Thyroid gland (tissue), 4 donors: ENCODE measurements around the gene CILP2. TPM values are rescaled to one million over a fixed set of nuclear protein-coding genes. Genes with fewer than 3 reads are reported as not detected.

Source experiments
- DNase-seq, 2 donors: peaks; one replicate each; pipeline ENCODE4 v3.0.0-alpha.2; 2019
- H3K27ac ChIP-seq, 3 donors: fragments of 200-600 bp; sonication (generic); 1 replicate in 2 of 3; 2 replicates in 1 of 3; pipeline ENCODE4 v1.5.1; 2016 to 2019; ENCODE audit warnings: mild to moderate bottlenecking in 1 of 3, moderate library complexity in 1 of 3
- H3K27me3 ChIP-seq: fragments of 200-600 bp; sonication (generic); one replicate; pipeline ENCODE4 v1.5.1; 2019
- H3K36me3 ChIP-seq, 2 donors: fragments of 200-600 bp; sonication (generic); one replicate each; pipeline ENCODE4 v1.5.1; 2016 to 2019
- H3K4me1 ChIP-seq, 2 donors: fragments of 200-600 bp; sonication (generic); one replicate each; pipeline ENCODE4 v1.5.1; 2017 to 2019
- H3K4me3 ChIP-seq, 3 donors: fragments of 200-600 bp; sonication (generic); replicated peaks in 1 of 3; 1 replicate in 2 of 3; 2 replicates in 1 of 3; pipeline ENCODE4 v1.5.1; 2016; ENCODE audit warnings: mild to moderate bottlenecking in 1 of 3
- H3K9me3 ChIP-seq: fragments of 200-600 bp; sonication (generic); one replicate; pipeline ENCODE4 v1.5.1; 2017
- POLR2A ChIP-seq, 2 donors: fragments of 450-650 bp; IDR thresholded peaks; one replicate each; pipeline ENCODE4 v1.6.1; 2017; ENCODE audit warnings: antibody characterized with exemption in 2 of 2, mild to moderate bottlenecking in 2 of 2, moderate library complexity in 1 of 2
- WGBS, 2 donors: methylation state at CpG; one replicate each; pipeline ENCODE4 v1.1.5; 2017; 5-methylcytosine and 5-hydroxymethylcytosine counted together
- intact Hi-C: fragments of 100-400 bp; cut with DNase I; formaldehyde crosslinking; loops from one replicate; pipeline ENCODE4 v1.15.1; 2023
- total RNA-seq, 4 donors: library from RNA; depleted of rRNA; stranded (reverse); fragments of >200 nt; gene quantifications; one replicate each; pipeline ENCODE4 v1.2.3, GENCODE V29; 2016
- TF ChIP-seq, protein P1 (sequence below), 6 experiments: fragments of 200-600 bp in 3 of 6; fragments of 450-650 bp in 3 of 6; sonication (generic) in 3 of 6; IDR thresholded peaks; one replicate each; pipeline ENCODE4 v1.5.1; 2016 to 2019; ENCODE audit warnings: antibody characterized with exemption in 6 of 6, mild to moderate bottlenecking in 2 of 6, inconsistent platforms in 1 of 6, moderate library complexity in 1 of 6

The CILP2 gene
- total RNA-seq, 4 donors from 2014 or later = 0.63 to 4.2 (median 2.4) TPM

DNA sequence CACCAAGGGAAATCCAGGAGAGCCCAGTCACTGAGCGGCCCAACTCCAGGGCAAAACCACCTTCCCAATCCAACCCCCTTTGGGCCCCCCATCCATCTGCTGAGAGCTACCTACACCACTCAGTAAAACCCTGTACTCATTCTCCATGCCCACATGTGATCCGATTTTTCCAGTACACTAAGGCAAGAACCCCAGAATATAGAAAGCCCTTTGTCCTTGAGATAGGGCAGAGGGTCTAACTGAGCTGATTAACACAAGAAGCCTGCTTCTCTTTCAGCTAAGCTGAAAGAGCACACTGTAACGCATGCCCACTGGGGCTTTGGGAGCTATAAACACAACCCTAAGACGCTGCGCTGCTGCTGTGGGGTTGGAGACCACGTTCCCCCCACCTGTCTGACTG is 44.4 kb downstream of the CILP2 start:
- TF ChIP-seq, protein P1, sequence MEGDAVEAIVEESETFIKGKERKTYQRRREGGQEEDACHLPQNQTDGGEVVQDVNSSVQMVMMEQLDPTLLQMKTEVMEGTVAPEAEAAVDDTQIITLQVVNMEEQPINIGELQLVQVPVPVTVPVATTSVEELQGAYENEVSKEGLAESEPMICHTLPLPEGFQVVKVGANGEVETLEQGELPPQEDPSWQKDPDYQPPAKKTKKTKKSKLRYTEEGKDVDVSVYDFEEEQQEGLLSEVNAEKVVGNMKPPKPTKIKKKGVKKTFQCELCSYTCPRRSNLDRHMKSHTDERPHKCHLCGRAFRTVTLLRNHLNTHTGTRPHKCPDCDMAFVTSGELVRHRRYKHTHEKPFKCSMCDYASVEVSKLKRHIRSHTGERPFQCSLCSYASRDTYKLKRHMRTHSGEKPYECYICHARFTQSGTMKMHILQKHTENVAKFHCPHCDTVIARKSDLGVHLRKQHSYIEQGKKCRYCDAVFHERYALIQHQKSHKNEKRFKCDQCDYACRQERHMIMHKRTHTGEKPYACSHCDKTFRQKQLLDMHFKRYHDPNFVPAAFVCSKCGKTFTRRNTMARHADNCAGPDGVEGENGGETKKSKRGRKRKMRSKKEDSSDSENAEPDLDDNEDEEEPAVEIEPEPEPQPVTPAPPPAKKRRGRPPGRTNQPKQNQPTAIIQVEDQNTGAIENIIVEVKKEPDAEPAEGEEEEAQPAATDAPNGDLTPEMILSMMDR (IDR thresholded peaks at IDR 0.05) = no peak
- TF ChIP-seq POLR2A (IDR thresholded peaks at IDR 0.05) = no peak
- Histone ChIP-seq H3K27ac (no peak overlapping the region), H3K4me3 (no peak overlapping the region), H3K4me1 (peaks cover 0 to 4% of the 10 kb centered on the region in 2 donors), H3K36me3 (no peaks in the 10 kb centered on the region), H3K9me3 (no peaks in the 10 kb centered on the region), H3K27me3 (no peaks in the 10 kb centered on the region)
- no peak for DNase-seq
- intact Hi-C loops = no loop called here
- 87 to 100% methylated on average over 6 of the region's 6 CpGs for WGBS, 2 donors

DNA sequence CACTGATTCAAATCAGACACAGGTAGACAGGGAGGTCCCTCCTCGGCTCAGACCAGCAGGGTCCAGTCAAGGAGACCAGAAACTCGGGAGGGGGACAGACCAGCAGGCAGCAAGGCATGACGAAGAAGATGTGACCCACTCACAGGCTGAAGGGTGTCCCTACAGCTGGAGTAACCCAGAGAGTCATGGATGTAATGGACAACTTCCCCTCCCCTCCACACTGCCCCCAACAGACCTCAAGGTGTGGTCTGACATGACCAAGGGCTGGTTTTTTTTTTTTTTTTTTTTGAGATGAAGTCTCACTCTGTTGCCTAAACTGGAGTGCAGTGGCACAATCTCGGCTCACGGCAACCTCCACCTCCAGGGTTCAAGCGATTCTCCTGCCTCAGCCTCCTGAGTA is 46.3 kb downstream of the CILP2 start:
- Histone ChIP-seq H3K4me3 (no peak overlapping the region), H3K4me1 (peaks cover 0 to 4% of the 10 kb centered on the region in 2 donors), H3K9me3 (no peaks in the 10 kb centered on the region), H3K36me3 (no peaks in the 10 kb centered on the region), H3K27me3 (no peaks in the 10 kb centered on the region), H3K27ac (no peak overlapping the region)
- 92 to 97% methylated on average over 6 of the region's 6 CpGs for WGBS, 2 donors
- TF ChIP-seq, protein P1 (IDR thresholded peaks at IDR 0.05) = no peak
- no peak for TF ChIP-seq POLR2A (IDR thresholded peaks at IDR 0.05)
- intact Hi-C loops = no loop called here
- DNase-seq = no peak

DNA sequence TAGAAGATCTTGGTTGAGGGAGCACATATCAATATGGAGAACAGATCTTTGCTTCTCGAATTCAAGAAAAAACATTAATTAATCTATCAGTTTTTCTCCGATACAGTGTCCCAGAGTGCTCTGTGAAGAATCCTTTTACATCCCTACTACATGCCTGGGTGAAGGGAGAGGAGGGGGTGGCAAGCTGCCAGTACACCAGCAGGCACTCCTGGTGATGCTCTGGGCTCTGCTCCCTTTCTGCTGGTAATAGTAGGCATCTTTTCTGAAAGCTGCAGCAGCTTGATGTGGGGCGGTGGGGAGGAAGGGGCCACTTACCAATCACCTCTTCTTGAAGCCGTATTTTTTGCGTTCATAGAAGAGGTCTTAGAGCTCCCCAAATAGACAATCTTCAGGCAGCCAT is 49.7 kb downstream of the CILP2 start:
- Histone ChIP-seq H3K4me3 (no peak overlapping the region), H3K27ac (no peak overlapping the region), H3K27me3 (no peaks in the 10 kb centered on the region), H3K9me3 (no peaks in the 10 kb centered on the region), H3K36me3 (no peaks in the 10 kb centered on the region), H3K4me1 (peaks cover 10% of the 10 kb centered on the region in 2 donors)
- TF ChIP-seq POLR2A (IDR thresholded peaks at IDR 0.05) = no peak
- TF ChIP-seq, protein P1 (IDR thresholded peaks at IDR 0.05) = no peak
- 92 to 96% methylated on average over 5 of the region's 5 CpGs for WGBS, 2 donors
- intact Hi-C loops = no loop called here
- DNase-seq = peak; percentile 44 to 46

DNA sequence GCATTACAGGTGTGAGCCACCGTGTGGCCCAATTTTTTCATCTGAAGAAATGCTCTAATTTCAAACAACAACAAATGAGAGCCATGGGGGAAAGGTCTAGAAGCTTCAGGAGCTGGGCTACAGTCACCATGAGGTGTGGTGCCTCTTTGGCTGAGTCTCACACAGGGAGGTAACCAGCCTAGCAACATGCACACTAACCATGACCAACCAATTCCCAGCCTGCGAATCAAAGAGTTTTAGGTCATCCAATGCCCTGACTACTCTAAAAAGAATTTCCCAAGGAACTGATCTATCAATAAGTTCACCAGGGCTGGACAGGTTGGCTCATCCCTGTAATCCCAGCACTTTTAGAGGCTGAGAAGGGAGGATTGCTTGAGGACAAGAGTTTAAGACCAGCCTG is 50.5 kb downstream of the CILP2 start:
- intact Hi-C loops = no loop called here
- no peak overlapping the region for H3K4me3 ChIP-seq
- no peak for TF ChIP-seq POLR2A (IDR thresholded peaks at IDR 0.05)
- TF ChIP-seq, protein P1 (IDR thresholded peaks at IDR 0.05) = no peak
- H3K27me3 ChIP-seq = no peaks in the 10 kb centered on the region
- 90 to 93% methylated on average over 2 of the region's 2 CpGs for WGBS, 2 donors
- no peaks in the 10 kb centered on the region for H3K36me3 ChIP-seq
- H3K27ac ChIP-seq = no peak overlapping the region
- no peaks in the 10 kb centered on the region for H3K9me3 ChIP-seq
- peaks cover 10 to 12% of the 10 kb centered on the region in 2 donors for H3K4me1 ChIP-seq
- no peak for DNase-seq

DNA sequence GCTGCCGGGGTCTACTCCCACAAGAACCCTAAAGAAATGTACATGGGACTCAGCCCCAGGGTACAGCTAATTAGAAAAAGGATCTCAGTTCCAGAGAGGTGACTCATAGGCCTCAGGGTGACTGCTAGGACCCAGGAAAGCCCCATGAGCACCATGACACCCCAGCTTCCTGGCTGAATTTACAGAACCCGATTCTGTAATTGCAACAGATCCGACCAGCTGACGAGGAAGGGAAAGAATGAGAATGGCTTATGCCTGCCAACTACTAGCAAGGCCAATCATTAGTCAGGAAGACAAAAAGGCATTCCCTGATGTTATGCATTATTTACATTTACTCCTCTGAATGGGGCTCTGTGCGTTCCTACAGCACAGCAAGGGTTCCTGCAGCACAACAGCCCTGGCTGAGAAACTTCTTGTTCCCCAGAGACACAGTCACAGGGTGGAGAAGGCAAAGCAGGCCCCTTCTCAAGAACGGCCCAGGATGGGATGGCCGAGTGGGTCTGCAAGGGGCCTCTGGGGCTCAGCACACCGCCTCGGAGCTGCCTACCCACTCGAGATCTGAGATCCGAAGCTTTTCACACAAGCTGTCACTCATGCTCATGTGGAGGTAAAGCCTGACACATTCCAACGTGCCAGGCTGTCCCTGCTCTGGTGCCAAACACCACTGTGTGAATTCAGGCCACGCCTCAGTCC is 53.2 kb downstream of the CILP2 start:
- WGBS, 2 donors = 30 to 42% methylated on average over 13 of the region's 13 CpGs
- peak; percentile 53 to 58 for DNase-seq

More for the DNA sequence above, 53.2 kb downstream of the CILP2 start:
- H3K4me3 ChIP-seq = no peak overlapping the region
- TF ChIP-seq, protein P1 (IDR thresholded peaks at IDR 0.05) = no peak
- no peak for TF ChIP-seq POLR2A (IDR thresholded peaks at IDR 0.05)
- no peaks in the 10 kb centered on the region for H3K36me3 ChIP-seq
- H3K4me1 ChIP-seq = peaks cover 27 to 39% of the 10 kb centered on the region in 2 donors
- H3K9me3 ChIP-seq = no peaks in the 10 kb centered on the region
- peak overlapping the region; percentile 7 to 55 (median 12) for H3K27ac ChIP-seq
- H3K27me3 ChIP-seq = no peaks in the 10 kb centered on the region
- intact Hi-C loops = no loop called here
